Measurements from ENCODE around the gene HES4. TPM values are rescaled to one million over a fixed set of nuclear protein-coding genes. Genes with fewer than 3 reads are reported as not detected.

Gene HES4
- total RNA-seq, 1 donor from 2014 or later, result 218 TPM

DNA sequence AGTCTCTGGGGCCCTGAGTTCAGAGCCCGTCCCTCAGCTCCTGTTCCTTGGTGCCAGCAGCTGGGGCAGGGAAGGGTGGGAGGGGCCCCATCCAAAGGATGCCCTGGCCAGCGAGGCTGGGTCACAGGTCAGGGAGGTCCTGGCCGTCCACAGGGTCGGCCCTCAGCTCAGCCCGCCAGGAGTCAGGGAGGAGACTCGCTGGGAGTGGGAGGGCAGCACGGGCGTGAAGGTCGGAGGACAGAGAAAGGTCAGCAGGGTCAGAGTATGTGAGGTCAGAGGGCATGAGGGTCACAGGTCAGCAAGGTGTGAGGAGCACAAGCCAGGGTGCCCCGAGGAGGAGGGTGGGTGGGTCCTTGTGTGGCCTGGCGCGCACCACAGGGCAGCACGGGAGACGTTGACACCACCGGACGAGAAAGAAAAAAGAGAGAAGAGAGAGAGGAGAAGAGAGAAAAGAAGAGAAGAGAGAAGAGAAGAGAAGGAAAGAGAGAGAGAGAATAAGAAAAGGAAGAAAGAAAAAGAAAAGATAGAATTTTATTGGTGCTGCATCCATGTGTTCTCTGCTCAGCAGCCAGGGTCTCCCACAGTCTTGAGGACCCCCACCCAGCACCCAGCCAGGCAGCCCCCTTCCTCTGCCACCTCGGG, 25.1 kb downstream of the HES4 start:
- H3K36me3 Mint-ChIP-seq (ENCODE audit: unreplicated experiment), result no peaks in the 10 kb centered on the region
- no peaks in the 10 kb centered on the region for H3K4me1 Mint-ChIP-seq (ENCODE audit: low read depth, unreplicated experiment)
- no peak overlapping the region for H3K4me3 Mint-ChIP-seq (ENCODE audit: unreplicated experiment)
- TF ChIP-seq, protein P1, sequence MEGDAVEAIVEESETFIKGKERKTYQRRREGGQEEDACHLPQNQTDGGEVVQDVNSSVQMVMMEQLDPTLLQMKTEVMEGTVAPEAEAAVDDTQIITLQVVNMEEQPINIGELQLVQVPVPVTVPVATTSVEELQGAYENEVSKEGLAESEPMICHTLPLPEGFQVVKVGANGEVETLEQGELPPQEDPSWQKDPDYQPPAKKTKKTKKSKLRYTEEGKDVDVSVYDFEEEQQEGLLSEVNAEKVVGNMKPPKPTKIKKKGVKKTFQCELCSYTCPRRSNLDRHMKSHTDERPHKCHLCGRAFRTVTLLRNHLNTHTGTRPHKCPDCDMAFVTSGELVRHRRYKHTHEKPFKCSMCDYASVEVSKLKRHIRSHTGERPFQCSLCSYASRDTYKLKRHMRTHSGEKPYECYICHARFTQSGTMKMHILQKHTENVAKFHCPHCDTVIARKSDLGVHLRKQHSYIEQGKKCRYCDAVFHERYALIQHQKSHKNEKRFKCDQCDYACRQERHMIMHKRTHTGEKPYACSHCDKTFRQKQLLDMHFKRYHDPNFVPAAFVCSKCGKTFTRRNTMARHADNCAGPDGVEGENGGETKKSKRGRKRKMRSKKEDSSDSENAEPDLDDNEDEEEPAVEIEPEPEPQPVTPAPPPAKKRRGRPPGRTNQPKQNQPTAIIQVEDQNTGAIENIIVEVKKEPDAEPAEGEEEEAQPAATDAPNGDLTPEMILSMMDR (IDR thresholded peaks at IDR 0.05; ENCODE audit: partially characterized antibody, unreplicated experiment), result no peak
- no peak overlapping the region for H3K27ac Mint-ChIP-seq (ENCODE audit: unreplicated experiment)
- H3K9me3 Mint-ChIP-seq (ENCODE audit: unreplicated experiment), result peaks cover 3% of the 10 kb centered on the region
- no peak for DNase-seq
- peaks cover 9% of the 10 kb centered on the region for H3K27me3 Mint-ChIP-seq (ENCODE audit: unreplicated experiment)

DNA sequence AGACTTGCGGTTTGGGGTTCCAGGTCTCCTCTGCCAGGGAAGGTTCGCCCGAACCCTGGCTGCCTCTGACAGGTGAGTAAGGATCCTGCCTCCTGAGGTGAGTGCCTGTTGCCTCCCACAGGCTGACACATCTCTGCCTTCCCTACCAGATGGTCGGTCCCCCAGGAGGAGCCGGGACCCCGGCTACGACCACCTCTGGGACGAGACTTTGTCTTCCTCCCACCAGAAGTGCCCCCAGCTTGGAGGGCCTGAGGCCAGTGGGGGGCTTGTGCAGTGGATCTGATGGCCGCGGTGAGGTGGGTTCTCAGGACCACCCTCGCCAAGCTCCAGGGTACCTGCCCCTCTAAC, 25.6 kb downstream of the HES4 start:
- Mint-ChIP-seq H3K4me1 (ENCODE audit: low read depth, unreplicated experiment) (no peaks in the 10 kb centered on the region), H3K4me3 (ENCODE audit: unreplicated experiment) (no peak overlapping the region), H3K36me3 (ENCODE audit: unreplicated experiment) (no peaks in the 10 kb centered on the region), H3K27me3 (ENCODE audit: unreplicated experiment) (peaks cover 10% of the 10 kb centered on the region), H3K27ac (ENCODE audit: unreplicated experiment) (no peak overlapping the region), H3K9me3 (ENCODE audit: unreplicated experiment) (peaks cover 6% of the 10 kb centered on the region)
- TF ChIP-seq, protein P1 (IDR thresholded peaks at IDR 0.05; ENCODE audit: partially characterized antibody, unreplicated experiment), result no peak
- DNase-seq, result no peak

DNA sequence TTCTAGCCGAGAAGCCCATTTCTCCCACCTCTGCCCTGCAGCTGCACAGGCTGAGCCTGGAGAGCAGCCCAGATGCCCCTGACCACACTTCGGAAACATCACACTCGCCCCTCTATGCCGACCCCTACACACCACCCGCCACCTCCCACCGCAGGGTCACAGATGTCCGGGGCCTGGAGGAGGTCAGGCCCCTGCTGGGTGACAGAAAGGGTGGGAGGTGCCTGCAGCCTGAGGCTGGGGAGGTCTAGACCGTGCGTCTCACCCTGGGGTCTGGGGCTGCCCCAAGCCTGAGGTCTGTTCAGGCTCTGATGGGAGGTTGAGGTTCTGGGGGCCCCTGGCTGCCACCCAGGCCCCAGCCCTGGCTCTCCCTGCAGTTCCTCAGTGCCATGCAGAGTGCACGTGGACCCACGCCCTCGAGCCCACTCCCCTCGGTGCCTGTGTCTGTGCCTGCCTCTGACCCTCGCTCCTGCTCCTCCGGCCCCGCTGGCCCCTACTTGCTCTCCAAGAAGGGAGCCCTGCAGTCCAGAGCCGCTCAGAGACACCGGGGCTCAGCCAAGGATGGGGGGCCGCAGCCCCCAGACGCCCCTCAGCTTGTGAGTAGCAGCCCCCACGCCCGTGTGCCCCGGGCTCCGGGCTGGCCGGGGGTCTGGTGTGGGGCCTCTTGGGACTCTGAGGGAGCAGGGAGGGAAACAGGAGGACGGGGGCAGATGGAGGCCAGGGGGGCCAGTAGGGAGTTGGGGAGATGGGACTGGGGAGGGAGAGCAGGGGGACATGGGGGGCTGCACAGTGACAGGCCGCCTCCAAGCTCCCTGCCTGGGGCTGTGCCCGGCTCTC, 26.2 kb downstream of the HES4 start:
- Mint-ChIP-seq H3K27me3 (ENCODE audit: unreplicated experiment) (peaks cover 16% of the 10 kb centered on the region), H3K4me3 (ENCODE audit: unreplicated experiment) (no peak overlapping the region), H3K27ac (ENCODE audit: unreplicated experiment) (no peak overlapping the region), H3K9me3 (ENCODE audit: unreplicated experiment) (peaks cover 6% of the 10 kb centered on the region), H3K36me3 (ENCODE audit: unreplicated experiment) (no peaks in the 10 kb centered on the region), H3K4me1 (ENCODE audit: low read depth, unreplicated experiment) (peaks cover 2% of the 10 kb centered on the region)
- DNase-seq, result no peak
- TF ChIP-seq, protein P1 (IDR thresholded peaks at IDR 0.05; ENCODE audit: partially characterized antibody, unreplicated experiment), result no peak

DNA sequence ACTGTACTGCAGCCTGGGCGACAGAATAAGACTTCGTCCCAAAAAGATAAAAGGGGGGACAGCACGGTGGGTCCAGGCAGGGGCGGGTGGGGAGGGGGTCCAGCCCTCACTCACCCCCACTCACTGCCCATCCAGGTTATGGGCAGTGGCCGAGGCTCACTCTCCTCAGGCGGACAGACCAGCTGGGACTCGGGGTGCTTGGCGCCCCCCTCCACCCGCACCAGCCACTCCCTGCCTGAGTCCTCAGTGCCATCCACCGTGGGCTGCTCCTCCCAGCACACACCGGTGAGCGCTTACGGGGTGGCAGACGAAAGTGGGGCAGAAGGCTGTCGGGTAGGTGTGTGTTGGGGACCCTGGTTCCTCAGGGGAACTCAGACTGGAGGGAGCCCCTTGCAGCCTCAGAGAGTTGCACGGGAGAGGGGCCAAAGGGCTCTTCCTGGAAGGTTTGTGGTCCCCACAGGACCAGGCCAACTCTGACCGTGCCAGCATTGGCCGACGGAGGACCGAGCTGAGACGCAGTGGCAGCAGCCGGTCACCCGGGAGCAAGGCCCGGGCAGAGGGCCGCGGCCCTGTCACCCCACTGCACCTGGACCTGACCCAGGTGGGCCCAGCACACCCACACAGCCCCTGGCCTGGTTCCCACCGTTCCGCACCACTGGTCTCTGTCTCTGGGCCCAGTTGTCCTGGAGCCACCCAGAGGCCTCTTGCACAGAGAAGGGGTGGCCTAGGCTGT, 27.0 kb downstream of the HES4 start:
- H3K36me3 Mint-ChIP-seq (ENCODE audit: unreplicated experiment), result no peaks in the 10 kb centered on the region
- H3K4me1 Mint-ChIP-seq (ENCODE audit: low read depth, unreplicated experiment), result peaks cover 6% of the 10 kb centered on the region
- H3K27ac Mint-ChIP-seq (ENCODE audit: unreplicated experiment), result no peak overlapping the region
- DNase-seq, result no peak
- TF ChIP-seq, protein P1 (IDR thresholded peaks at IDR 0.05; ENCODE audit: partially characterized antibody, unreplicated experiment), result no peak
- no peak overlapping the region for H3K4me3 Mint-ChIP-seq (ENCODE audit: unreplicated experiment)
- peaks cover 15% of the 10 kb centered on the region for H3K27me3 Mint-ChIP-seq (ENCODE audit: unreplicated experiment)
- peaks cover 3% of the 10 kb centered on the region for H3K9me3 Mint-ChIP-seq (ENCODE audit: unreplicated experiment)

Data from glutamatergic neuron (in vitro differentiated cells).